ENCODE measurements around the gene MEGF11. TPM values are rescaled to one million over a fixed set of nuclear protein-coding genes. Genes with fewer than 3 reads are reported as not detected.

Gene MEGF11
- polyA plus RNA-seq, 1 experiment, result 0.04 TPM

DNA sequence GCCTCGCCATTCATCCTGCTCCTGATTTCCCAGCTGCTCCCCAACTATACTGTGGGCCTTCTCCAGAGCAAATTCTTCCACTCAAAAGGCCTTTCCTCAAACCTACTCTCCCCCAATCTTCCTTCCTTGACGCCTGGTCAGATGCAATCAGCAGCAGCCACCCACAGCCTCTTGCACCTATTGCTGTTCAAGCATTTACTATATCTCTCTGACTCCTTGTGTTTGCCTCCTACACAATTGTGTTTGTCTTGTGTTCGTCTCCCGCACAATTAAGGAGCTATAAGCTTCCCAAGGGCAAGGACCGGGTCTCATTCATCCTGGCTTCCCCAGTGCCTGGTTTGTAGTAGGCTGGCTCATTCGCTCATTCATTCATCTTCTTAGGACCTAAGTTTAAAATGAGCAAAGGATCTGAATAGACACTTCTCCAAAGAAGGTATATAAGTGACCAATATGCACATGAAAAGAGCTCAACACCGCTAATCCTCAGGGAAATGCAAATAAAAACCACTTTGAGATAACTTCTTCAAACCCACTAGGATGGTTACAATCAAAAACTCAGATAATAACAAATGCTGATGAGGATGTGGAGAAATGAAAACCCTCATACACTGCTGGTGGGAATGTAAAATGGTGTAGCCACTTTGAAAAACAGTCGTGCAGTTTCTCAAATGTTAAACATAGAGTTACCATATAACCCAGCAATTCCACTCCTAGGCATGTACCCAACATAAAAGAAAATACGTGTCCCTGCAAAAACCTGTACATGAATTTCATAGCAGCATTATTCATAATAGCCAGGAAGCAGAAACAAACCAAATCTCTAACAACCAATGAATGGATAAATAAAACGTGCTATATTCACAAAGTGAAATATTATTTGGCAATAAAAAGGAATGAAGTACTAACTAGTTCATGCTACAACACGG lies 31.0 kb downstream of the MEGF11 start:
- H3K27me3 ChIP-seq (ENCODE audit: control insufficient read depth, insufficient read depth, low read length), result peaks cover 2% of the 10 kb centered on the region
- CTCF ChIA-PET, result interaction anchor here (1.1 to 1.7 kb wide), 2 partner anchors 16 to 32 kb away, joined by 3 read pairs; no protein-coding TSS in a partner anchor

DNA sequence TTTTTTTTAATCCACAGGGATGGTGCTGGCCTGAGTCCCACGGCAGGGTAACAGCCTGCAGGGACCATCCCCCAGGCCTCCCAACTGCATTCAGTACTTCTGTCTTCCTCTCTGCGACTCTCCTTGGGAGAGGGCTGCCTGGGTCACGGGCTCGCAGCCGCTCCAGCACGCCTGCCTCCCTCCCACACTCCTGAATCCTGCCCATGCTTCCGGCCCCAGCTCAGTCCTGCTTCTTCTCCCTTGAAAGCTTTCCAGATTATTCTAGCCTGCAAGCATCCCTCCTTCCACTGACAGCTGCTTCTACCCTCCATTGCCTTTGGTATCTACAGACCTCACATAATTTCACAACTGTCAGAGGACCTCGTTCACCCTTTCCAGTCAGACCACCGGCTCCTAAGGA lies 32.4 kb downstream of the MEGF11 start:
- peaks cover 4% of the 10 kb centered on the region for H3K27me3 ChIP-seq (ENCODE audit: control insufficient read depth, insufficient read depth, low read length)
- H3K36me3 ChIP-seq (ENCODE audit: control insufficient read depth, insufficient read depth, low read length), result no peaks in the 10 kb centered on the region
- ChIA-PET POLR2A (no interaction called here), CTCF (interaction anchor here (1.1 to 1.7 kb wide), 2 partner anchors 14 to 34 kb away, joined by 3 read pairs; no protein-coding TSS in a partner anchor)
- no peak for DNase-seq (ENCODE audit: low read depth)
- no peak overlapping the region for H3K4me3 ChIP-seq (ENCODE audit: low read depth, low read length)
- TF ChIP-seq, protein P1, sequence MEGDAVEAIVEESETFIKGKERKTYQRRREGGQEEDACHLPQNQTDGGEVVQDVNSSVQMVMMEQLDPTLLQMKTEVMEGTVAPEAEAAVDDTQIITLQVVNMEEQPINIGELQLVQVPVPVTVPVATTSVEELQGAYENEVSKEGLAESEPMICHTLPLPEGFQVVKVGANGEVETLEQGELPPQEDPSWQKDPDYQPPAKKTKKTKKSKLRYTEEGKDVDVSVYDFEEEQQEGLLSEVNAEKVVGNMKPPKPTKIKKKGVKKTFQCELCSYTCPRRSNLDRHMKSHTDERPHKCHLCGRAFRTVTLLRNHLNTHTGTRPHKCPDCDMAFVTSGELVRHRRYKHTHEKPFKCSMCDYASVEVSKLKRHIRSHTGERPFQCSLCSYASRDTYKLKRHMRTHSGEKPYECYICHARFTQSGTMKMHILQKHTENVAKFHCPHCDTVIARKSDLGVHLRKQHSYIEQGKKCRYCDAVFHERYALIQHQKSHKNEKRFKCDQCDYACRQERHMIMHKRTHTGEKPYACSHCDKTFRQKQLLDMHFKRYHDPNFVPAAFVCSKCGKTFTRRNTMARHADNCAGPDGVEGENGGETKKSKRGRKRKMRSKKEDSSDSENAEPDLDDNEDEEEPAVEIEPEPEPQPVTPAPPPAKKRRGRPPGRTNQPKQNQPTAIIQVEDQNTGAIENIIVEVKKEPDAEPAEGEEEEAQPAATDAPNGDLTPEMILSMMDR (IDR thresholded peaks at IDR 0.05; ENCODE audit: insufficient read depth, low read depth, low read length), result no peak

More for the DNA sequence above, 31.0 kb downstream of the MEGF11 start:
- Histone ChIP-seq H3K36me3 (ENCODE audit: control insufficient read depth, insufficient read depth, low read length) (no peaks in the 10 kb centered on the region), H3K4me3 (ENCODE audit: low read depth, low read length) (no peak overlapping the region)
- TF ChIP-seq, protein P1 (IDR thresholded peaks at IDR 0.05; ENCODE audit: insufficient read depth, low read depth, low read length), result no peak
- POLR2A ChIA-PET, result no interaction called here
- no peak for DNase-seq (ENCODE audit: low read depth)

DNA sequence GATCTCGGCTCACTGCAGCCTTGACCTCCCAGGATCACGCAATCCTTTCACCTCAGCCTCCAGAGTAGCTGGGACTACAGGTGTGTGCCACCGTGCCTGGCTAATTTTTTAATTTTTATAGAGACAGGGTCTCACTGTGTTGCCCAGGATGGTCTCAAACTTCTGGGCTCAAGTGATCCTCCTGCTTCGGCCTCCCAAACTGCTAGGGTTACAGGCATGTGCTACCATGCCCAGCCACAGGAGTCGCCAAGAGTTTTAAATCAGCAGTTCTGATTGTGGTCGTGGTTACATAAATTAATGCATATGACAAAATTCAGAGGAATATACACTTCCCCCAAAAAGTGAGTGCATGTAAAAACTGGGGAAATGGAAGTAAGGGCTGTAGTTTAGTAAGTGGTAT lies 32.9 kb downstream of the MEGF11 start:
- ChIA-PET CTCF (interaction anchor here (1.7 kb wide), 1 partner anchor 14 kb away, joined by 3 read pairs; no protein-coding TSS in a partner anchor), POLR2A (no interaction called here)
- no peak for DNase-seq (ENCODE audit: low read depth)
- TF ChIP-seq, protein P1 (IDR thresholded peaks at IDR 0.05; ENCODE audit: insufficient read depth, low read depth, low read length), result no peak
- Histone ChIP-seq H3K36me3 (ENCODE audit: control insufficient read depth, insufficient read depth, low read length) (no peaks in the 10 kb centered on the region), H3K27me3 (ENCODE audit: control insufficient read depth, insufficient read depth, low read length) (peaks cover 4% of the 10 kb centered on the region), H3K4me3 (ENCODE audit: low read depth, low read length) (no peak overlapping the region)

DNA sequence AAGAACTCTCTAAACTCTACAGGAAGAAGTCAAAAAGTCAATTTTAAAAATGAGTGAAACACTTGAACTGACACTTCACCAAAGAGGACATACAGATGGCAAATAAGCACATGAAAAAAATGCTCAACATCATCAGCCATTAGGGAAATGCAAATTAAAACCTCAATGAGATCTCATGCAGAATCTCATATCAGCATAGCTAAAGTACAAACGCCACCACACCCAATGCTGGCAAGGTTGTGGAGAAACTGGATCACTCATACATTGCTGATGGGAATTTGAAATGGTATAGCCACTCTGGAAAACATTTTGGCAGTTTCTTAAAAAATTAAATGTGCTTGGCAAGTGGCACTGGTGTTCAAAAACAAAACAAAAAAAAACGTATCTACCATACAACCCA lies 34.2 kb downstream of the MEGF11 start:
- Histone ChIP-seq H3K27me3 (ENCODE audit: control insufficient read depth, insufficient read depth, low read length) (peaks cover 4% of the 10 kb centered on the region), H3K4me3 (ENCODE audit: low read depth, low read length) (no peak overlapping the region), H3K36me3 (ENCODE audit: control insufficient read depth, insufficient read depth, low read length) (no peaks in the 10 kb centered on the region)
- POLR2A ChIA-PET, result no interaction called here
- TF ChIP-seq, protein P1 (IDR thresholded peaks at IDR 0.05; ENCODE audit: insufficient read depth, low read depth, low read length), result no peak
- no peak for DNase-seq (ENCODE audit: low read depth)
- CTCF ChIA-PET, result interaction anchor here (1.0 to 1.4 kb wide), 2 partner anchors 12 to 14 kb away, joined by 4 read pairs; no protein-coding TSS in a partner anchor

DNA sequence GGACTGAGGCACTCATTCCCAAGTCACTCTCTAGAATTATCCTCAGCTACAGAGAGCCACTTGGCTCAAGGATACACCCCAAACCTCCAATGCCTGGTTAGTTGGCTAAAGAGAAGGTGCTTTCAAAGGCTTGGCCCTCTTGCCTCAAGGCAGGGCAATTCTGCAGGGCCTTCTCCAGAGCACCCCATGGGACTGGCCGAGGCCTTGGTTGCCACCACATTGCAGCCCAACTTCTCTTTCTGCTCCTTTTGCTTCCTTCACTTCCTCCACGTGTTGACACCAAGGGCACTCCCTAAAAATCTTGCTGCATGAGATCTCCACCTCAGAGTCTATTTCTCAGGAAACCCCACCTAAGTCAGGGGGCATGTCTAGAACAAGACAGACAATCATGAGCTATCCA lies 36.7 kb downstream of the MEGF11 start:
- Histone ChIP-seq H3K4me3 (ENCODE audit: low read depth, low read length) (no peak overlapping the region), H3K27me3 (ENCODE audit: control insufficient read depth, insufficient read depth, low read length) (peaks cover 6% of the 10 kb centered on the region), H3K36me3 (ENCODE audit: control insufficient read depth, insufficient read depth, low read length) (no peaks in the 10 kb centered on the region)
- POLR2A ChIA-PET, result no interaction called here
- CTCF ChIA-PET, result no interaction called here
- TF ChIP-seq, protein P1 (IDR thresholded peaks at IDR 0.05; ENCODE audit: insufficient read depth, low read depth, low read length), result no peak
- DNase-seq (ENCODE audit: low read depth), result no peak
